ENCODE measurements around the gene PACRG. TPM values are rescaled to one million over a fixed set of nuclear protein-coding genes. Genes with fewer than 3 reads are reported as not detected.
A peak's percentile ranks its signal among the peaks of the same experiment; 100 is the strongest.

PACRG gene
- total and polyA plus RNA-seq, 10 of the 15 experiments (the other 5 are each of a cell fraction or from before 2014, with no cell fraction given), result not detected

- Histone ChIP-seq H3K4me2 (ENCODE audit: control insufficient read depth, insufficient read depth) (no peak overlapping the region), H3K27ac (ENCODE audit: control insufficient read depth, insufficient read depth) (no peak overlapping the region), H3K9me3 (replicated peaks; ENCODE audit: control insufficient read depth, insufficient read depth, low read length) (no peaks in the 10 kb centered on the region), H3K9ac (ENCODE audit: control insufficient read depth, insufficient read depth, low read length) (no peak overlapping the region), H3K4me3 (no peak overlapping the region), H3K4me1 (ENCODE audit: control insufficient read depth, insufficient read depth, low read length) (no peaks in the 10 kb centered on the region), H3K79me2 (ENCODE audit: control insufficient read depth, insufficient read depth, low read length) (no peaks in the 10 kb centered on the region), H2AFZ (ENCODE audit: control insufficient read depth, low read depth, low read length) (no peak overlapping the region), H3K27me3 (replicated peaks in 1 of 2; ENCODE audit: control insufficient read depth in 2 of 2, insufficient read depth in 2 of 2, low read length in 1 of 2) (no peaks in the 10 kb centered on the region), H4K20me1 (ENCODE audit: control insufficient read depth, insufficient read depth) (no peaks in the 10 kb centered on the region), H3K36me3 (ENCODE audit: control insufficient read depth in 2 of 2, insufficient read depth in 2 of 2, low read length in 1 of 2) (no peaks in the 10 kb centered on the region)
- TF ChIP-seq RAD21 (IDR thresholded peaks at IDR 0.05; ENCODE audit: insufficient read depth, low read depth, low read length) (0 out of 2 replicates have a peak, but pooled peaks have one; percentile 13), ZNF592 (IDR thresholded peaks at IDR 0.05) (no peak), ZSCAN29 (IDR thresholded peaks at IDR 0.05) (no peak)
- ATAC-seq, result no peak
- CTCF ChIA-PET, result no interaction called here
- no peak for FAIRE-seq
- DNase-seq (ENCODE audit: low read depth, low spot score), result no peak
- RAD21 ChIA-PET (ENCODE audit: unreplicated experiment), result no interaction called here
- SMC1A ChIA-PET (ENCODE audit: uncharacterized antibody, unreplicated experiment), result no interaction called here
- BruUV-seq (replicated peaks), result no TSS peak
- POLR2A ChIA-PET, result no interaction called here
- in situ Hi-C loops (cut with MboI) (no loop called here), intact Hi-C loops (cut with micrococcal nuclease; ENCODE audit: unreplicated experiment) (no loop called here)
- WGBS (ENCODE audit: insufficient coverage, insufficient replicate concordance, low lambda C conversion rate, missing lambda C conversion rate), result 39% methylated on average over 8 of the region's 8 CpGs
These were observed 171.4 kb downstream of the PACRG start for GRCh38 chr6:162899148-162899547.

GRCh38 chr6:162900503-162900902, 172.7 kb downstream of the PACRG start:
- ATAC-seq (no peak), FAIRE-seq (no peak), DNase-seq (ENCODE audit: low read depth, low spot score) (no peak)
- POLR2A ChIA-PET, result no interaction called here
- Histone ChIP-seq H3K4me1 (ENCODE audit: control insufficient read depth, insufficient read depth, low read length) (no peaks in the 10 kb centered on the region), H3K36me3 (ENCODE audit: control insufficient read depth in 2 of 2, insufficient read depth in 2 of 2, low read length in 1 of 2) (no peaks in the 10 kb centered on the region), H3K4me3 (no peak overlapping the region), H3K27ac (ENCODE audit: control insufficient read depth, insufficient read depth) (no peak overlapping the region), H4K20me1 (ENCODE audit: control insufficient read depth, insufficient read depth) (no peaks in the 10 kb centered on the region), H3K79me2 (ENCODE audit: control insufficient read depth, insufficient read depth, low read length) (no peaks in the 10 kb centered on the region), H3K9me3 (replicated peaks; ENCODE audit: control insufficient read depth, insufficient read depth, low read length) (no peaks in the 10 kb centered on the region), H3K9ac (ENCODE audit: control insufficient read depth, insufficient read depth, low read length) (no peak overlapping the region), H3K27me3 (replicated peaks in 1 of 2; ENCODE audit: control insufficient read depth in 2 of 2, insufficient read depth in 2 of 2, low read length in 1 of 2) (no peaks in the 10 kb centered on the region), H2AFZ (ENCODE audit: control insufficient read depth, low read depth, low read length) (no peak overlapping the region), H3K4me2 (ENCODE audit: control insufficient read depth, insufficient read depth) (no peak overlapping the region)
- in situ Hi-C loops (cut with MboI), result no loop called here
- no TSS peak for BruUV-seq (replicated peaks)
- SMC1A ChIA-PET (ENCODE audit: uncharacterized antibody, unreplicated experiment), result no interaction called here
- intact Hi-C loops (cut with micrococcal nuclease; ENCODE audit: unreplicated experiment), result no loop called here
- 30% methylated on average over 10 of the region's 10 CpGs for WGBS (ENCODE audit: insufficient coverage, insufficient replicate concordance, low lambda C conversion rate, missing lambda C conversion rate)
- CTCF ChIA-PET, result no interaction called here
- RAD21 ChIA-PET (ENCODE audit: unreplicated experiment), result no interaction called here
- no peak for TF ChIP-seq HDAC6 (IDR thresholded peaks at IDR 0.05; ENCODE audit: unreplicated experiment)
- TF ChIP-seq, protein P1, sequence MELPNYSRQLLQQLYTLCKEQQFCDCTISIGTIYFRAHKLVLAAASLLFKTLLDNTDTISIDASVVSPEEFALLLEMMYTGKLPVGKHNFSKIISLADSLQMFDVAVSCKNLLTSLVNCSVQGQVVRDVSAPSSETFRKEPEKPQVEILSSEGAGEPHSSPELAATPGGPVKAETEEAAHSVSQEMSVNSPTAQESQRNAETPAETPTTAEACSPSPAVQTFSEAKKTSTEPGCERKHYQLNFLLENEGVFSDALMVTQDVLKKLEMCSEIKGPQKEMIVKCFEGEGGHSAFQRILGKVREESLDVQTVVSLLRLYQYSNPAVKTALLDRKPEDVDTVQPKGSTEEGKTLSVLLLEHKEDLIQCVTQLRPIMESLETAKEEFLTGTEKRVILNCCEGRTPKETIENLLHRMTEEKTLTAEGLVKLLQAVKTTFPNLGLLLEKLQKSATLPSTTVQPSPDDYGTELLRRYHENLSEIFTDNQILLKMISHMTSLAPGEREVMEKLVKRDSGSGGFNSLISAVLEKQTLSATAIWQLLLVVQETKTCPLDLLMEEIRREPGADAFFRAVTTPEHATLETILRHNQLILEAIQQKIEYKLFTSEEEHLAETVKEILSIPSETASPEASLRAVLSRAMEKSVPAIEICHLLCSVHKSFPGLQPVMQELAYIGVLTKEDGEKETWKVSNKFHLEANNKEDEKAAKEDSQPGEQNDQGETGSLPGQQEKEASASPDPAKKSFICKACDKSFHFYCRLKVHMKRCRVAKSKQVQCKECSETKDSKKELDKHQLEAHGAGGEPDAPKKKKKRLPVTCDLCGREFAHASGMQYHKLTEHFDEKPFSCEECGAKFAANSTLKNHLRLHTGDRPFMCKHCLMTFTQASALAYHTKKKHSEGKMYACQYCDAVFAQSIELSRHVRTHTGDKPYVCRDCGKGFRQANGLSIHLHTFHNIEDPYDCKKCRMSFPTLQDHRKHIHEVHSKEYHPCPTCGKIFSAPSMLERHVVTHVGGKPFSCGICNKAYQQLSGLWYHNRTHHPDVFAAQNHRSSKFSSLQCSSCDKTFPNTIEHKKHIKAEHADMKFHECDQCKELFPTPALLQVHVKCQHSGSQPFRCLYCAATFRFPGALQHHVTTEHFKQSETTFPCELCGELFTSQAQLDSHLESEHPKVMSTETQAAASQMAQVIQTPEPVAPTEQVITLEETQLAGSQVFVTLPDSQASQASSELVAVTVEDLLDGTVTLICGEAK (IDR thresholded peaks at IDR 0.05; ENCODE audit: borderline replicate concordance), result no peak
- TF ChIP-seq FOXM1 (IDR thresholded peaks at IDR 0.05; ENCODE audit: low read depth, low read length), result no peak
- TF ChIP-seq ZNF274 (IDR thresholded peaks at IDR 0.05; ENCODE audit: insufficient read depth, insufficient read length), result no peak
- TF ChIP-seq, protein P2, sequence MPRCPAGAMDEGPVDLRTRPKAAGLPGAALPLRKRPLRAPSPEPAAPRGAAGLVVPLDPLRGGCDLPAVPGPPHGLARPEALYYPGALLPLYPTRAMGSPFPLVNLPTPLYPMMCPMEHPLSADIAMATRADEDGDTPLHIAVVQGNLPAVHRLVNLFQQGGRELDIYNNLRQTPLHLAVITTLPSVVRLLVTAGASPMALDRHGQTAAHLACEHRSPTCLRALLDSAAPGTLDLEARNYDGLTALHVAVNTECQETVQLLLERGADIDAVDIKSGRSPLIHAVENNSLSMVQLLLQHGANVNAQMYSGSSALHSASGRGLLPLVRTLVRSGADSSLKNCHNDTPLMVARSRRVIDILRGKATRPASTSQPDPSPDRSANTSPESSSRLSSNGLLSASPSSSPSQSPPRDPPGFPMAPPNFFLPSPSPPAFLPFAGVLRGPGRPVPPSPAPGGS (IDR thresholded peaks at IDR 0.05; ENCODE audit: borderline replicate concordance, insufficient read depth, low read depth, low read length, poor library complexity, severe bottlenecking), result no peak
